ENCODE measurements around the gene SLC29A4. TPM values are rescaled to one million over a fixed set of nuclear protein-coding genes. Genes with fewer than 3 reads are reported as not detected.
"Not testable (repeated sequence)": the region's sequence is repeated elsewhere in the genome, so short reads cannot be mapped to it uniquely, and the experiment has no call there.

Gene SLC29A4
- polyA plus RNA-seq, 3 donors, result 0.21 to 0.29 (median 0.26) TPM

GRCh38 chr7:5286933-5287332 is 4.2 kb downstream of the SLC29A4 start:
- peaks cover 0 to 3% of the 10 kb centered on the region in 2 donors for H3K36me3 Mint-ChIP-seq
- 95% methylated on average over 3 of the region's 9 CpGs for WGBS (ENCODE audit: insufficient coverage)
- no peak overlapping the region for H3K4me3 Mint-ChIP-seq

GRCh38 chr7:5287373-5287772 is 4.6 kb downstream of the SLC29A4 start:
- H3K9me3 ChIP-seq (replicated peaks in 1 of 2; ENCODE audit: control insufficient read depth in 1 of 2, insufficient read depth in 1 of 2, low read length in 2 of 2); H2AFZ ChIP-seq (ENCODE audit: insufficient read depth, low read depth, low read length, poor library complexity, severe bottlenecking); H3K4me1 Mint-ChIP-seq; H4K20me1 ChIP-seq (ENCODE audit: insufficient read depth, low read length); H3K4me3 Mint-ChIP-seq; H3K36me3 ChIP-seq (replicated peaks in 1 of 2; ENCODE audit: control insufficient read depth in 1 of 2, insufficient read depth in 2 of 2, low read length in 2 of 2); H3K4me1 ChIP-seq (ENCODE audit: control insufficient read depth in 1 of 2, insufficient read depth in 2 of 2, low read length in 2 of 2); H3K4me3 ChIP-seq (replicated peaks in 1 of 3; ENCODE audit: low read depth in 2 of 3, low read length in 3 of 3); intact Hi-C loops (cut with micrococcal nuclease); H3K4me2 ChIP-seq (replicated peaks; ENCODE audit: extremely low read depth, low read length, poor library complexity, severe bottlenecking); DNase-seq; H3K27ac ChIP-seq (ENCODE audit: low read depth in 1 of 2, low read length in 2 of 2); H3K9ac ChIP-seq (ENCODE audit: insufficient read depth, low read length, poor library complexity, severe bottlenecking); H3K27ac Mint-ChIP-seq; H3K9me3 Mint-ChIP-seq; H3K36me3 Mint-ChIP-seq; H3K79me2 ChIP-seq (ENCODE audit: insufficient read depth, low read length): not testable (repeated sequence)
- H3K27me3 ChIP-seq (ENCODE audit: control insufficient read depth in 2 of 2, insufficient read depth in 2 of 2, low read length in 2 of 2), result peaks cover 7 to 16% of the 10 kb centered on the region in 2 donors
- H3K27me3 Mint-ChIP-seq (ENCODE audit: low read depth in 3 of 3), result peaks cover 11 to 29% (median 22%) of the 10 kb centered on the region in 3 donors
- no CpG with 5 or more reads among the region's 5 CpGs for WGBS (ENCODE audit: insufficient coverage)

More at GRCh38 chr7:5286933-5287332, 4.2 kb downstream of the SLC29A4 start:
- H3K27ac ChIP-seq (ENCODE audit: low read depth in 1 of 2, low read length in 2 of 2), result no peak overlapping the region
- no peak for DNase-seq
- TF ChIP-seq, protein P1, sequence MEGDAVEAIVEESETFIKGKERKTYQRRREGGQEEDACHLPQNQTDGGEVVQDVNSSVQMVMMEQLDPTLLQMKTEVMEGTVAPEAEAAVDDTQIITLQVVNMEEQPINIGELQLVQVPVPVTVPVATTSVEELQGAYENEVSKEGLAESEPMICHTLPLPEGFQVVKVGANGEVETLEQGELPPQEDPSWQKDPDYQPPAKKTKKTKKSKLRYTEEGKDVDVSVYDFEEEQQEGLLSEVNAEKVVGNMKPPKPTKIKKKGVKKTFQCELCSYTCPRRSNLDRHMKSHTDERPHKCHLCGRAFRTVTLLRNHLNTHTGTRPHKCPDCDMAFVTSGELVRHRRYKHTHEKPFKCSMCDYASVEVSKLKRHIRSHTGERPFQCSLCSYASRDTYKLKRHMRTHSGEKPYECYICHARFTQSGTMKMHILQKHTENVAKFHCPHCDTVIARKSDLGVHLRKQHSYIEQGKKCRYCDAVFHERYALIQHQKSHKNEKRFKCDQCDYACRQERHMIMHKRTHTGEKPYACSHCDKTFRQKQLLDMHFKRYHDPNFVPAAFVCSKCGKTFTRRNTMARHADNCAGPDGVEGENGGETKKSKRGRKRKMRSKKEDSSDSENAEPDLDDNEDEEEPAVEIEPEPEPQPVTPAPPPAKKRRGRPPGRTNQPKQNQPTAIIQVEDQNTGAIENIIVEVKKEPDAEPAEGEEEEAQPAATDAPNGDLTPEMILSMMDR (IDR thresholded peaks at IDR 0.05), result no peak
- H4K20me1 ChIP-seq (ENCODE audit: insufficient read depth, low read length), result no peaks in the 10 kb centered on the region
- Mint-ChIP-seq H3K9me3 (peaks cover 0 to 4% (median 0%) of the 10 kb centered on the region in 7 donors), H3K27me3 (ENCODE audit: low read depth in 3 of 3) (peaks cover 11 to 33% (median 24%) of the 10 kb centered on the region in 3 donors), H3K27ac (no peak overlapping the region), H3K4me1 (no peaks in the 10 kb centered on the region)
- H3K9me3 ChIP-seq (replicated peaks in 1 of 2; ENCODE audit: control insufficient read depth in 1 of 2, insufficient read depth in 1 of 2, low read length in 2 of 2), result no peaks in the 10 kb centered on the region
- H3K27me3 ChIP-seq (ENCODE audit: control insufficient read depth in 2 of 2, insufficient read depth in 2 of 2, low read length in 2 of 2), result peaks cover 7 to 16% of the 10 kb centered on the region in 2 donors
- no peaks in the 10 kb centered on the region for H3K36me3 ChIP-seq (replicated peaks in 1 of 2; ENCODE audit: control insufficient read depth in 1 of 2, insufficient read depth in 2 of 2, low read length in 2 of 2)
- H3K79me2 ChIP-seq (ENCODE audit: insufficient read depth, low read length), result no peaks in the 10 kb centered on the region
- H3K4me3 ChIP-seq (replicated peaks in 1 of 3; ENCODE audit: low read depth in 2 of 3, low read length in 3 of 3), result no peak overlapping the region
- no peak overlapping the region for H3K9ac ChIP-seq (ENCODE audit: insufficient read depth, low read length, poor library complexity, severe bottlenecking)
- intact Hi-C loops (cut with micrococcal nuclease), result no loop called here
- H3K4me1 ChIP-seq (ENCODE audit: control insufficient read depth in 1 of 2, insufficient read depth in 2 of 2, low read length in 2 of 2), result peaks cover 5 to 6% of the 10 kb centered on the region in 2 donors
- no peak overlapping the region for H3K4me2 ChIP-seq (replicated peaks; ENCODE audit: extremely low read depth, low read length, poor library complexity, severe bottlenecking)
- no peak overlapping the region for H2AFZ ChIP-seq (ENCODE audit: insufficient read depth, low read depth, low read length, poor library complexity, severe bottlenecking)
